ENCODE data around the gene MMAB.

MMAB gene

GRCh38 chr12:109512608-109513007, 60.7 kb downstream of the MMAB start:
- no peak for DNase-seq (ENCODE audit: low read depth)

GRCh38 chr12:109510196-109510595, 63.1 kb downstream of the MMAB start:
- no peak for DNase-seq (ENCODE audit: low read depth)

- no peak for DNase-seq (ENCODE audit: low read depth)
Observed at GRCh38 chr12:109504068-109504467, 69.2 kb downstream of the MMAB start.

Measured in stimulated activated CD8-positive, alpha-beta memory T cell treated with anti-CD3 and anti-CD28 coated beads, Interleukin-7, amount 100 ng/mL, for 24 hours (primary cell).